Activated T-helper 1 cell treated with Interleukin-2 at 50 U/mL for 16 hours (primary cell): ENCODE data around the gene UBE2S.

ENCODE experiments used
- DNase-seq: peaks from one replicate; pipeline ENCODE4 v3.0.0-alpha.2; 2020; ENCODE audit warnings: low read depth

UBE2S gene

GRCh38 chr19:55383279-55384130 is 24.1 kb downstream of the UBE2S start:
- no peak for DNase-seq

GRCh38 chr19:55382522-55383054 is 25.0 kb downstream of the UBE2S start:
- no peak for DNase-seq

- no peak for DNase-seq
These were observed 25.6 kb downstream of the UBE2S start for GRCh38 chr19:55382013-55382412.

GRCh38 chr19:55379174-55379573 is 28.4 kb downstream of the UBE2S start:
- DNase-seq = no peak

- no peak for DNase-seq
These were observed 30.0 kb downstream of the UBE2S start for GRCh38 chr19:55377356-55378131.

- DNase-seq = no peak
These were observed 31.2 kb downstream of the UBE2S start, which contains the start of gene TMEM190 for GRCh38 chr19:55376241-55376933. TSS of gene TMEM190 (plus strand) at chr19:55376826. CDS start at chr19:55376854, 28 bp downstream.

- no peak for DNase-seq
These were observed 33.4 kb downstream of the UBE2S start for GRCh38 chr19:55373993-55374757.

- DNase-seq = no peak
These were observed 34.1 kb downstream of the UBE2S start for GRCh38 chr19:55373306-55373992.

- DNase-seq = no peak
These were observed 35.1 kb downstream of the UBE2S start for GRCh38 chr19:55372316-55373081.

GRCh38 chr19:55370305-55370988 is 37.1 kb downstream of the UBE2S start, which contains the start of gene IL11:
TSS of gene IL11 (minus strand) at chr19:55370463. CDS start at chr19:55370310, 153 bp downstream.
- DNase-seq = no peak

- no peak for DNase-seq
These were observed 37.8 kb downstream of the UBE2S start for GRCh38 chr19:55369653-55370304.

GRCh38 chr19:55368701-55369563 is 38.7 kb downstream of the UBE2S start:
- DNase-seq = no peak

GRCh38 chr19:55368106-55368505 is 39.5 kb downstream of the UBE2S start:
- no peak for DNase-seq

GRCh38 chr19:55366790-55367189 is 40.8 kb downstream of the UBE2S start:
- DNase-seq = no peak

- no peak for DNase-seq
These were observed 41.6 kb downstream of the UBE2S start for GRCh38 chr19:55365964-55366363.

GRCh38 chr19:55365245-55365644 is 42.3 kb downstream of the UBE2S start:
- no peak for DNase-seq

- DNase-seq = no peak
These were observed 44.4 kb downstream of the UBE2S start, which contains the start of gene GARIN5B for GRCh38 chr19:55362990-55363716. TSS of gene GARIN5B (minus strand) at chr19:55363260. CDS start at chr19:55363066, 194 bp downstream.
